Measurements from ENCODE around the gene RAB36.

RAB36 gene

GRCh38 chr22:23205339-23206049 is 60.2 kb downstream of the RAB36 start:
- no peak for DNase-seq (ENCODE audit: extremely low spot score)
- ChIA-PET POLR2A (no interaction called here), CTCF (no interaction called here)
- TF ChIP-seq SP1 (IDR thresholded peaks at IDR 0.05) (no peak), ZNF384 (IDR thresholded peaks at IDR 0.05) (no peak), HDGF (IDR thresholded peaks at IDR 0.05; ENCODE audit: borderline replicate concordance) (no peak), CTBP1 (IDR thresholded peaks at IDR 0.05; ENCODE audit: borderline replicate concordance) (no peak), FOXK2 (IDR thresholded peaks at IDR 0.05) (no peak), L3MBTL2 (conservative IDR thresholded peaks at IDR 0.05) (no peak), TARDBP (IDR thresholded peaks at IDR 0.05) (no peak), LEF1 (IDR thresholded peaks at IDR 0.05; ENCODE audit: borderline replicate concordance) (no peak), SUZ12 (IDR thresholded peaks at IDR 0.05) (no peak), ELF4 (IDR thresholded peaks at IDR 0.05) (no peak), FOXA1 (IDR thresholded peaks at IDR 0.05) (no peak), FOXM1 (IDR thresholded peaks at IDR 0.05; ENCODE audit: borderline replicate concordance) (no peak), ARNT (IDR thresholded peaks at IDR 0.05) (no peak), PKNOX1 (IDR thresholded peaks at IDR 0.05) (no peak), BHLHE40 (IDR thresholded peaks at IDR 0.05; ENCODE audit: borderline replicate concordance) (no peak), NFRKB (IDR thresholded peaks at IDR 0.05) (no peak)

DNA sequence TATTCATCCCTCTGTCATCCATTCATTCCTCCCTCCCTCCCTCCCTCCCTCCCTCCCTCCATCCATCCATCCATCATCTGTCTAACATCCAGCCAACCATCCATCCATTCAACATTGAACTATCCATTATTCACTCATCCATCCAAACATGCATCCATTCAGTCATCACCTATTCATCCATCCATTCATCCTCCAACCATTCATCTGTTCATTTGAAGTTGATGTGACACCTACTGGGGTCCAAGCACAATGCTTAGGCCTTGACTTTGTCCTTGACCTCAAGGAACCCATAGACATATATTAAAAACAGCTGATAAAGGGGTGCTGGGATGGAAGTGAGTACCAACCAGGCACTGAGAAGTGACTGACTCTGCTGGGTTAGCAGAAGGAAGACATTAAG is 61.6 kb downstream of the RAB36 start:
- TF ChIP-seq NFRKB (IDR thresholded peaks at IDR 0.05) (no peak), LEF1 (IDR thresholded peaks at IDR 0.05; ENCODE audit: borderline replicate concordance) (no peak), FOXM1 (IDR thresholded peaks at IDR 0.05; ENCODE audit: borderline replicate concordance) (no peak), BHLHE40 (IDR thresholded peaks at IDR 0.05; ENCODE audit: borderline replicate concordance) (no peak), L3MBTL2 (conservative IDR thresholded peaks at IDR 0.05) (no peak), ZNF384 (IDR thresholded peaks at IDR 0.05) (no peak), FOXK2 (IDR thresholded peaks at IDR 0.05) (no peak), ELF4 (IDR thresholded peaks at IDR 0.05) (no peak), ARNT (IDR thresholded peaks at IDR 0.05) (no peak)
- POLR2A ChIA-PET: no interaction called here
- DNase-seq (ENCODE audit: extremely low spot score): no peak
- CTCF ChIA-PET: interaction anchor here (1.0 kb wide), 1 partner anchor 33 kb away, joined by 3 read pairs; no protein-coding TSS in a partner anchor

GRCh38 chr22:23207729-23208393 is 62.6 kb downstream of the RAB36 start:
- no peak for TF ChIP-seq LEF1 (IDR thresholded peaks at IDR 0.05; ENCODE audit: borderline replicate concordance)
- TF ChIP-seq NFRKB (IDR thresholded peaks at IDR 0.05): no peak
- no peak for TF ChIP-seq ARNT (IDR thresholded peaks at IDR 0.05)
- TF ChIP-seq ZNF384 (IDR thresholded peaks at IDR 0.05): no peak
- TF ChIP-seq SP1 (IDR thresholded peaks at IDR 0.05): no peak
- TF ChIP-seq BHLHE40 (IDR thresholded peaks at IDR 0.05; ENCODE audit: borderline replicate concordance): no peak
- no peak for TF ChIP-seq ELF4 (IDR thresholded peaks at IDR 0.05)
- TF ChIP-seq L3MBTL2 (conservative IDR thresholded peaks at IDR 0.05): no peak
- DNase-seq (ENCODE audit: extremely low spot score): no peak
- POLR2A ChIA-PET: no interaction called here
- CTCF ChIA-PET: interaction anchor here (1.0 kb wide), 1 partner anchor 34 kb away, joined by 3 read pairs; no protein-coding TSS in a partner anchor

DNA sequence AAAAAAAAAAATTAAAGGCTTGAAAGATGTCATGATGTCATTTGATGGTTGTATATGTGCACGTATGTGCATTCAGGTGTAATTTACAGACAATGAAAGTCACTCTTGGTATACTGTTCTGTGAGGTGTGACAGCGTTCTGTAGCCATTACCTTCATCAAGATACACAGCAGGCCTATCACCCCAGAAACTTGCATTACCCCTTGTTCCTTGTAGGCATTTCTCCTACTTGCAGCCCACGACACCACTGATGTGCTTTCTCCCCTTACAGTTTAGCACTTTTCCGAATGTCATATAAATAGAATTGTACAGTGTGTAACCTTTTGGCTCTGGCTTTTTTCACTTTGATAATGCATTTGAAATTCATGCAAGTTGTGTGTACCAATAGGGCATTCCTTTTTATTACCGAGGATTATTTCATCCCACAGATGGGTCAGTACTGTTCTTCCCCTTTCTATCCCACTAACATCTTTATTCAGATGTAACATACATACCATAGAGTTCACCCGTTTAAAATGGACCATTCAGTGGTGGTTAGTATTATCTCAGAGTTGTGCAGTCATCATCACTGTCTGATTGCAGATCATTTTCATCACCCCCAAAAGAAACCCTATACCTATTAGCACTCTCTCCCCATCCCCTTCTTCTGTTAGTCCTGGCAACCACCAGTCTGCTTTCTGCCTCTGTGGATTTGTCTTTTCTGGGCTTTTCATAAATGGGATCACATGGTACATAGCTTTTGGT is 65.3 kb downstream of the RAB36 start:
- CTCF ChIA-PET: no interaction called here
- DNase-seq (ENCODE audit: extremely low spot score): no peak
- TF ChIP-seq FOXK2 (IDR thresholded peaks at IDR 0.05) (no peak), ELF4 (IDR thresholded peaks at IDR 0.05) (no peak), LEF1 (IDR thresholded peaks at IDR 0.05; ENCODE audit: borderline replicate concordance) (no peak), BHLHE40 (IDR thresholded peaks at IDR 0.05; ENCODE audit: borderline replicate concordance) (no peak), ZNF384 (IDR thresholded peaks at IDR 0.05) (no peak), L3MBTL2 (conservative IDR thresholded peaks at IDR 0.05) (no peak), CTBP1 (IDR thresholded peaks at IDR 0.05; ENCODE audit: borderline replicate concordance) (no peak), FOXA1 (IDR thresholded peaks at IDR 0.05) (no peak), FOXM1 (IDR thresholded peaks at IDR 0.05; ENCODE audit: borderline replicate concordance) (no peak), PKNOX1 (IDR thresholded peaks at IDR 0.05) (no peak), HDGF (IDR thresholded peaks at IDR 0.05; ENCODE audit: borderline replicate concordance) (no peak)
- POLR2A ChIA-PET: no interaction called here

DNA sequence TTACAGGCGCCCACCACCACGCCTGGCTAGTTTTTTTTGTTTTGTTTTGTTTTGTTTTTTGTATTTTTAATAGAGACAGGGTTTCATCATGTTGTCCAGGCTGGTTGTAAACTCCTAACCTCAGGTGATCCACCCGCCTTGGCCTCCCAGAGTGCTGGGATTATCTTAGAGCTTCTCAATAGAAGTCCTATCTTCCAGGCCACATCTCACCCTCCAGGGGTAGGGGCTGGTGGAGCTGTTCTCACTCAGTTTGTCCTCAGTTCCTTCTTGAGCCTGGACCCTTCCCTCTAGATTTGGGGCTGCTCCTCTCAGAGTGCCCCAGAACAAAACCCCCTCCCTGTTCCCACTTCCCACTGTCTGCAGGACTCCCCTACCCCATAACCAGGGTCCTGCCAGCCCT is 66.3 kb downstream of the RAB36 start:
- DNase-seq (ENCODE audit: extremely low spot score): no peak
- ChIA-PET CTCF (interaction anchor here (0.6 kb wide), 1 partner anchor 1074 kb away, joined by 4 read pairs; no protein-coding TSS in a partner anchor), POLR2A (no interaction called here)
- TF ChIP-seq TARDBP (IDR thresholded peaks at IDR 0.05) (no peak), HDGF (IDR thresholded peaks at IDR 0.05; ENCODE audit: borderline replicate concordance) (no peak)
